Peyer's patch (tissue), 4 donors: ENCODE results near the gene TSPAN18. TPM values are rescaled to one million over a fixed set of nuclear protein-coding genes. Genes with fewer than 3 reads are reported as not detected.

ENCODE experiments used
- DNase-seq, 3 donors: peaks; one replicate each; pipeline ENCODE4 v3.0.0-alpha.2; 2017 to 2019
- H3K27ac ChIP-seq, 4 donors: fragments of 200-600 bp; sonication (generic); one replicate each; pipeline ENCODE4 v1.5.1; 2016 to 2019
- H3K27me3 ChIP-seq, 2 donors: fragments of 200-600 bp; sonication (generic); one replicate each; pipeline ENCODE4 v1.5.1; 2019
- H3K36me3 ChIP-seq, 3 donors: fragments of 200-600 bp; sonication (generic); one replicate each; pipeline ENCODE4 v1.5.1; 2016 to 2019
- H3K4me1 ChIP-seq, 4 donors: fragments of 200-600 bp; sonication (generic); one replicate each; pipeline ENCODE4 v1.5.1; 2016 to 2019
- H3K4me3 ChIP-seq, 4 donors: fragments of 200-600 bp; sonication (generic); 1 replicate in 3 of 4; 2 replicates in 1 of 4; pipeline ENCODE4 v1.5.1; 2016 to 2019; ENCODE audit warnings: mild to moderate bottlenecking in 1 of 4
- H3K9me3 ChIP-seq, 4 donors: fragments of 200-600 bp; sonication (generic); one replicate each; pipeline ENCODE4 v1.5.1; 2016 to 2019; ENCODE audit warnings: mild to moderate bottlenecking in 1 of 4
- POLR2A ChIP-seq, 2 donors: fragments of 450-650 bp; IDR thresholded peaks; one replicate each; pipeline ENCODE4 v1.5.1; 2017; ENCODE audit warnings: antibody characterized with exemption in 2 of 2, mild to moderate bottlenecking in 2 of 2, moderate library complexity in 2 of 2
- total RNA-seq, 4 donors: library from RNA; depleted of rRNA; stranded (reverse); fragments of >200 nt; gene quantifications; one replicate each; pipeline ENCODE4 v1.1.0, GENCODE V29; 2016
- TF ChIP-seq, protein P1 (sequence below), 6 experiments: fragments of 450-650 bp in 4 of 6; fragments of 200-600 bp in 2 of 6; sonication (generic) in 1 of 6; IDR thresholded peaks; one replicate each; pipeline ENCODE4 v1.5.1; 2017 to 2019; ENCODE audit warnings: antibody characterized with exemption in 6 of 6, mild to moderate bottlenecking in 3 of 6, moderate library complexity in 1 of 6

Gene TSPAN18
- total RNA-seq, 4 donors from 2014 or later: 1.1 to 19.8 (median 3.1) TPM

DNA sequence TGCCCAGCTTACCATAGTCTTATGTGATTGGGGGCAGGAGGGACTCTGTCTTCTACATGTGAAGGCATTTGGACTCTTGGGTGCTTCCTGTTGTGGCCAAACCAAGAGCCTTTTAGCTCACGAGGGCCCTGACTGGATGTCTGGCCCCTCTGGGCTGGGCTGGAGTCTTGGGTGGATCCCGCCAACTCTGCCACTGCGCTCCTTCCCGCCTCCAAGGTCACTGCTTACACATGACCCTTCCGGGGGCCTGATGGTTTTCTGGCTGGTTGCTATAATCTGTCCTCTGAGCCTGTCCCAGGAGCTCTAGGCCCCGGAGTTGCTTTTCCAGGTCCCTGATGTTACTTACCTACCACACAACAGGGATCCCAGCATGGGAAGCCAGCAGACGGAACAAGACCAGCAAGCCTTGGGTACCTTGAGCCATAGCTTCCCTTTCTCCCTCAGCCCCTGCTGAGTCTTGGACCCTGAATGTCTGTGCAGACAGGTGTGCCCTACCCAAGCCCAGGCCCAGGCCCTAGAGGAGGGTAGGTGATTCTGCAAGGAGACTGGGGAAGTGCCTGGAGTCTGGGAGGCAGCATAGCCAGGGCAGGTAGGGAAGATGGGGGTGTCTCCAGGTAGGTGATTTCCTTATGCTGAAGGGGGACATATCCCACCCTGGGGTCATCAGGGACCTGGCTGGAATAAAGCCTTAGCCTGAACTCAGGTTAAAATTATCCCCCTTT lies 100.3 kb downstream of the TSPAN18 start:
- TF ChIP-seq, protein P1, sequence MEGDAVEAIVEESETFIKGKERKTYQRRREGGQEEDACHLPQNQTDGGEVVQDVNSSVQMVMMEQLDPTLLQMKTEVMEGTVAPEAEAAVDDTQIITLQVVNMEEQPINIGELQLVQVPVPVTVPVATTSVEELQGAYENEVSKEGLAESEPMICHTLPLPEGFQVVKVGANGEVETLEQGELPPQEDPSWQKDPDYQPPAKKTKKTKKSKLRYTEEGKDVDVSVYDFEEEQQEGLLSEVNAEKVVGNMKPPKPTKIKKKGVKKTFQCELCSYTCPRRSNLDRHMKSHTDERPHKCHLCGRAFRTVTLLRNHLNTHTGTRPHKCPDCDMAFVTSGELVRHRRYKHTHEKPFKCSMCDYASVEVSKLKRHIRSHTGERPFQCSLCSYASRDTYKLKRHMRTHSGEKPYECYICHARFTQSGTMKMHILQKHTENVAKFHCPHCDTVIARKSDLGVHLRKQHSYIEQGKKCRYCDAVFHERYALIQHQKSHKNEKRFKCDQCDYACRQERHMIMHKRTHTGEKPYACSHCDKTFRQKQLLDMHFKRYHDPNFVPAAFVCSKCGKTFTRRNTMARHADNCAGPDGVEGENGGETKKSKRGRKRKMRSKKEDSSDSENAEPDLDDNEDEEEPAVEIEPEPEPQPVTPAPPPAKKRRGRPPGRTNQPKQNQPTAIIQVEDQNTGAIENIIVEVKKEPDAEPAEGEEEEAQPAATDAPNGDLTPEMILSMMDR (IDR thresholded peaks at IDR 0.05): no peak
- TF ChIP-seq POLR2A (IDR thresholded peaks at IDR 0.05): no peak

DNA sequence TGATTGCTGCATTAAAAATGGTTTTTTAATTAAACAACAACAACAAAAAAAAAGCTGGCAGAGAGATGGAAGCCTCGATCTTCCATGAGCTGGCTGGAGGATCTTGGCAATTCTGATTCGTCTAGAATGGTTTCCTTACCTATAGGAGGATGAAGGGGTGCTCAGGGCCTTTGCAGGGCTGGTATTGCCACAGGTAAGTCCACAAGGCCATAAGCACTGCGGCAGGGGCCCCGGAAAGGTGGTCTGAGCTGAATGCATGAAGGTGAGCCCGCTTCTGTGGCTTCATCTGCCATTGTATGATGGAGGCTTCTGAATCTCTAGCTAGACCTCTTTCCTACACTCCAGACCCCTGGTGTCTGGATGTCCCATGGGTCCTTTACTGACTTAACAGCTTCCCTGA lies 101.5 kb downstream of the TSPAN18 start:
- H3K4me1 ChIP-seq: no peaks in the 10 kb centered on the region
- H3K27ac ChIP-seq: no peak overlapping the region
- H3K4me3 ChIP-seq: no peak overlapping the region
- TF ChIP-seq, protein P1 (IDR thresholded peaks at IDR 0.05): no peak
- TF ChIP-seq POLR2A (IDR thresholded peaks at IDR 0.05): no peak
- H3K9me3 ChIP-seq: no peaks in the 10 kb centered on the region
- no peak for DNase-seq
- H3K27me3 ChIP-seq: no peaks in the 10 kb centered on the region
- H3K36me3 ChIP-seq: no peaks in the 10 kb centered on the region

More for the DNA sequence above, 100.3 kb downstream of the TSPAN18 start:
- H3K27me3 ChIP-seq: no peaks in the 10 kb centered on the region
- no peak overlapping the region for H3K27ac ChIP-seq
- no peak for DNase-seq
- H3K9me3 ChIP-seq: no peaks in the 10 kb centered on the region
- H3K36me3 ChIP-seq: no peaks in the 10 kb centered on the region
- no peak overlapping the region for H3K4me3 ChIP-seq
- H3K4me1 ChIP-seq: no peaks in the 10 kb centered on the region

DNA sequence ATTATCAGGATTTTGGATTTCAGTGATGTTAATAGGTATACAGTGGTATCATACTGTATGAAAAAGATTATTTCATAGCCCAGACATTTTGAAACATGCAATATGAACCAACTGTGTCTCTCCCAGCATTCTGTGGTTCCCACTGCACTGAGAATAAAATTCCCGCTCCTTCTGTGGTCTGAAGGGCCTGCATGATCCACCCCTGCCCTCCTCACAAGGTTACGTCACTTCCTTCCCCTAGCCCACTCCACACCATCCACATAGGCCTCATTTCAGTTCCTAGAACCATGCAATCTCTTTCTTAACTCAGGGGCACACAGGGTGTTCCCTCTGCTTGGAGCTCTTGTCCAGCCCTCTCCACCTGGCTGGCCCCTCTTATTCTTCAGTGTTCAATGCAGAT lies 103.1 kb downstream of the TSPAN18 start:
- TF ChIP-seq, protein P1 (IDR thresholded peaks at IDR 0.05): no peak
- TF ChIP-seq POLR2A (IDR thresholded peaks at IDR 0.05): no peak
- no peaks in the 10 kb centered on the region for H3K27me3 ChIP-seq
- H3K4me1 ChIP-seq: no peaks in the 10 kb centered on the region
- no peak overlapping the region for H3K4me3 ChIP-seq
- no peak for DNase-seq
- no peaks in the 10 kb centered on the region for H3K9me3 ChIP-seq
- H3K27ac ChIP-seq: no peak overlapping the region
- H3K36me3 ChIP-seq: no peaks in the 10 kb centered on the region

DNA sequence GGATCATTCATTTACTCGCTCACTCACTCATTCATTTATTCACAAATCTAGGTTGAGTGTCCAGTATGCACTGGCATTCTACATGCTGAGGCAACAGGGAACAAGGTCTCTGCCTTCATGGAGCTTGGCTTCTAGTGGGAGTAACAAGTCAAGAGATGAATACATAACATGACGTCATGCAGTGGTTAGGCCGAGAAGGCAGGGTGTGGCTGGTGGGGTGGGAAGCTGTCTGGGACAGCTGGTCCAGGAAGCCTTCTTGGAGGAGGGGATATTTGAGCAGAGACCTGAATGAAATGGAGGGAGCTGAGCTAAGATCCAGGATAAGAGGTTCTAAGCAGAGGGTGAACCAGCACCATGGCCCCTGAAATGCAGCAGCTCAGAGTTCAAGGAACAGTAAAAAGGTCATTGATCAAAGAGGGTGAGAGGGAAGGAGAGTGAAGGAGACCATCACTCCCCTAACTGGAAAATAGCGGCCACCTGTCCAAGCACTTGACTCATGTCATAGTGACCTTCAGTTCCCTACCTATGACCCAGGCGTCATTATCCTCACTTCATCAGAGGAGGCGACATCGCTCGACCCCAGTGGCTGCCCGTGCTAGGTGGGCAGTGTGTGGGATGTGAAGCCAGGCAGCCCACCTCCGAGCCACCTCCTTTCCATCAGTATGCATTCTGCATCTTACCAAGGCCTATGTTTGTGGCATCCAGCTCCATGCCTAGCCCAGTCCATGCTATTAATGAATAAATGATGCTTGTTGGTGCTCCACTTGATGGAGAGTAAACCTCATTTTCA lies 105.0 kb downstream of the TSPAN18 start:
- no peak for TF ChIP-seq POLR2A (IDR thresholded peaks at IDR 0.05)
- TF ChIP-seq, protein P1 (IDR thresholded peaks at IDR 0.05): no peak
- Histone ChIP-seq H3K4me3 (no peak overlapping the region), H3K4me1 (no peaks in the 10 kb centered on the region), H3K36me3 (no peaks in the 10 kb centered on the region), H3K27ac (no peak overlapping the region), H3K27me3 (no peaks in the 10 kb centered on the region), H3K9me3 (no peaks in the 10 kb centered on the region)
- no peak for DNase-seq

DNA sequence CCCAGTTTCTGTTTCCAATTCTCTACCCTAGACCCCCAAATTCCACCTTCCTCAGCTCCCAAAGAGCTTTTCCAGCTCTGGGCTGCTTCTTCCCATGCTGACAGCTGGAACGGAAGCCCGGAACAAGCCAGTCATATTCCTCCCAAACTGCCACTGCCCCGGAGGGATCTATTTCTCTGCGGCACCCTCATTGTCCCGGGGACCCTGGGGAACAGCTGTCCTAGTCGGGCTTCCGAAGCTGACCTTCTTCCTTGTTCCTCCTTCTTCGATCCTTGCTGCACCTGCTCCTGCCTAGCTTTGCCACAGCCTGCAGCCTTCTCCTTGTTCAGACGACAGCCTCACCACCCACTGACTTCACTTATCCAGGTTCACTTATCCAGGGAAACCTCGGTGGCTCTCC lies 105.7 kb downstream of the TSPAN18 start:
- H3K36me3 ChIP-seq: no peaks in the 10 kb centered on the region
- DNase-seq: no peak

More for the DNA sequence above, 105.7 kb downstream of the TSPAN18 start:
- no peak overlapping the region for H3K27ac ChIP-seq
- H3K27me3 ChIP-seq: no peaks in the 10 kb centered on the region
- TF ChIP-seq POLR2A (IDR thresholded peaks at IDR 0.05): no peak
- TF ChIP-seq, protein P1 (IDR thresholded peaks at IDR 0.05): no peak
- H3K4me1 ChIP-seq: no peaks in the 10 kb centered on the region
- no peaks in the 10 kb centered on the region for H3K9me3 ChIP-seq
- H3K4me3 ChIP-seq: no peak overlapping the region
